ENCODE results near the gene ADGRB3. TPM values are rescaled to one million over a fixed set of nuclear protein-coding genes. Genes with fewer than 3 reads are reported as not detected.

ADGRB3 gene
- total RNA-seq, 1 donor from 2014 or later: 3.5 TPM

GRCh38 chr6:69370763-69371162 lies 735.7 kb downstream of the ADGRB3 start:
- Histone ChIP-seq H3K9me3 (no peaks in the 10 kb centered on the region), H3K36me3 (no peaks in the 10 kb centered on the region), H3K27ac (no peak overlapping the region), H3K27me3 (no peaks in the 10 kb centered on the region), H3K4me1 (no peaks in the 10 kb centered on the region), H3K4me3 (no peak overlapping the region)
- DNase-seq (no peak), ATAC-seq (no peak)
- no peak for TF ChIP-seq CTCF (IDR thresholded peaks at IDR 0.05)
- intact Hi-C loops (cut with DNase I): no loop called here

- DNase-seq: no peak
- Histone ChIP-seq H3K27me3 (no peaks in the 10 kb centered on the region), H3K4me1 (no peaks in the 10 kb centered on the region), H3K36me3 (no peaks in the 10 kb centered on the region), H3K4me3 (no peak overlapping the region), H3K27ac (no peak overlapping the region), H3K9me3 (no peaks in the 10 kb centered on the region)
- no peak for ATAC-seq
- no peak for TF ChIP-seq CTCF (IDR thresholded peaks at IDR 0.05)
- intact Hi-C loops (cut with DNase I): no loop called here
Observed at GRCh38 chr6:69378326-69378725, 743.2 kb downstream of the ADGRB3 start.

- intact Hi-C loops (cut with DNase I): no loop called here
- DNase-seq: no peak
- no peak for ATAC-seq
- no peak overlapping the region for H3K4me3 ChIP-seq
- H3K27me3 ChIP-seq: no peaks in the 10 kb centered on the region
- no peaks in the 10 kb centered on the region for H3K4me1 ChIP-seq
- no peak overlapping the region for H3K27ac ChIP-seq
- TF ChIP-seq CTCF (IDR thresholded peaks at IDR 0.05): no peak
- H3K36me3 ChIP-seq: no peaks in the 10 kb centered on the region
- no peaks in the 10 kb centered on the region for H3K9me3 ChIP-seq
Observed at GRCh38 chr6:69379518-69379917, 744.4 kb downstream of the ADGRB3 start.

GRCh38 chr6:69383627-69384026 lies 748.5 kb downstream of the ADGRB3 start:
- ATAC-seq: no peak
- no peak for TF ChIP-seq CTCF (IDR thresholded peaks at IDR 0.05)
- intact Hi-C loops (cut with DNase I): no loop called here

GRCh38 chr6:69386426-69386825 lies 751.3 kb downstream of the ADGRB3 start:
- H3K4me3 ChIP-seq: no peak overlapping the region
- H3K4me1 ChIP-seq: no peaks in the 10 kb centered on the region
- DNase-seq (no peak), ATAC-seq (no peak)
- H3K27me3 ChIP-seq: no peaks in the 10 kb centered on the region
- no peak overlapping the region for H3K27ac ChIP-seq
- intact Hi-C loops (cut with DNase I): no loop called here
- no peaks in the 10 kb centered on the region for H3K36me3 ChIP-seq
- H3K9me3 ChIP-seq: no peaks in the 10 kb centered on the region
- TF ChIP-seq CTCF (IDR thresholded peaks at IDR 0.05): no peak

More at GRCh38 chr6:69383627-69384026, 748.5 kb downstream of the ADGRB3 start:
- H3K27ac ChIP-seq: no peak overlapping the region
- no peaks in the 10 kb centered on the region for H3K36me3 ChIP-seq
- DNase-seq: no peak
- H3K4me3 ChIP-seq: no peak overlapping the region
- no peaks in the 10 kb centered on the region for H3K9me3 ChIP-seq
- H3K4me1 ChIP-seq: no peaks in the 10 kb centered on the region
- no peaks in the 10 kb centered on the region for H3K27me3 ChIP-seq

- H3K9me3 ChIP-seq: no peaks in the 10 kb centered on the region
- H3K27me3 ChIP-seq: no peaks in the 10 kb centered on the region
- DNase-seq (no peak), ATAC-seq (no peak)
- no peaks in the 10 kb centered on the region for H3K36me3 ChIP-seq
- intact Hi-C loops (cut with DNase I): no loop called here
- no peak for TF ChIP-seq CTCF (IDR thresholded peaks at IDR 0.05)
- no peak overlapping the region for H3K4me3 ChIP-seq
- H3K4me1 ChIP-seq: no peaks in the 10 kb centered on the region
- no peak overlapping the region for H3K27ac ChIP-seq
Observed at GRCh38 chr6:69390125-69390524, 755.0 kb downstream of the ADGRB3 start.

Measured in upper lobe of right lung (tissue), 1 donor.